HG03442 (cell line): ENCODE measurements around the gene EIF4G2.
"Not testable (repeated sequence)": the region's sequence is repeated elsewhere in the genome, so short reads cannot be mapped to it uniquely, and the experiment has no call there.

Experiments used
- ATAC-seq: cut with Tn5 transposase; IDR thresholded peaks from one replicate; pipeline ENCODE4 v1.9.1; 2021; ENCODE audit warnings: mild to moderate bottlenecking, moderate library complexity; ENCODE audit not compliant: unreplicated experiment

Gene EIF4G2

DNA sequence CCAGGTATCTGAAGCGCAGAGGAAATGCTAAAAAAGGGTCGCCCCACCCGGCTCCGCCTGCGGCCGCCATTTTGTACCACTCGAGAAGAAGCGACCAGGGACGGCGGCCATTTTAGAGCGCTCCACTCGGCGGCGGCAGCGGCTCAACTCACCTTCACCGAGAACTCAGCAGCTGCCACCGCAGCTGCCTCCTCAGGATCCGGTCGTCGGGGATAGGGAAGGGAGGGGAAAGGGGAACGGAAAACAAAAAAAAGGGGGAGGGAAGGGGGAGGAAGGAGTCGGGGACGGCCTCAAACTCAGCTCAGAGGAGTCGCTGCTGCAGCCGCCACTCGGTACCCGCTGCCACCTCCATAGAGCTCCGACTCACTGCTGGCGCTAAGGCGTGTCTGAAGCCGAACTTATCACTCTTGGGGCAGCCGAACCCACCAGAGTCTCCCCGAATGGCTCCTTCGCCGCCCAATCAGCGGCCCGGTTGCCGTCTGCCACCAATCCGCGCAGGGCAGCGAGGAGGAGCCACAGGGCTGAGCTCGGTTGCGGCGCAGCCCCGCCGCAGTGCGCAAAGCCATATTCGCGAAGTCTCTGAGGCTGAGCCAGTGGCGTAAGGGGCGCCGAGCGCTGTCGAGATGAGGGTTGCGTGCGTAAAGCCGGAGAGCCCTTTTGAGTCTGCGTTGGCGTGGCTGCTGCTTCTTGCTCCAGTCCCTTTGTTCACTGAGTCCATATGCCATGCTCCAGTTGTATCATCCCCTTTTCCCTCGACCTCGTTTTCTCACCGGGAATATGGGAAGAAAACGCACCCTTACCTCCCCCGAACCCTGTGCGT, at the start of gene EIF4G2:
EIF4G2 (minus strand) TSS at position 374 of the 820 bp plus-strand sequence.
- ATAC-seq = peak; percentile 88

DNA sequence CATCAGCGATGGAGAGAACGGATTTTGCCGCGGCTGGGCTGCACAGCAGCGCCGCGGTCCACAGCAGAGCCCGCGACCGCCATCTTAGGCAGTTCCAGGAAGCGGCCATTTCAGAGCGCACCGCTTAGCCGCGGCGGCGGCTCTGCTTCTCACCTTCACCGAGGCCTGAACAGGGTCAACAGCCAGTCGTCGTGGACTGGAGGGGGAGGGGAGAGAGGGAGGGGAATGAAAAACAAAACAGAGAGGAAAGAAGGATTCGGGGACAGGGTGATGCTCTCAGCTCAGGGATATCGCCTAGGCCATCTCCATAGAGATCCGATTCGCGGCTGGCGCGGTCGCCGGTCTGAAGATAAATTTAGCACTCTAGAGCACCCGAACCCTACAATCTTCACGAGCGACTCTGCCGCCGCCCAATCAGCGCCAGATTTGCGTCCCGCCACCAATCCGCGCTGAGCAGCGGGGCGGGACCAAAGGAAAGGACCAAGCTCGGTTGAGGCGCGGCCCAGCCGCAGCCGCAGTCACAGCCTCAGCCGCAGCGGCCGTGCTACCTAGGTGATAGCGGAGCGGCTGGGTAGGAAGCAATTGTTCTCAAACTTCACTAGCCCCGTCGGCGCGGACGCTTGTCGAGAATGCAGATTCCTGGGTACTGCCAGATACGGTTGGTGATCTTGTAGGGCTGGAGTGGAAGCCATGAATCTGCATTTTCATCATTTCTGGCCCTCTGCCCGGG, 49.1 kb upstream of the EIF4G2 start, which contains the start of gene ZBED5:
ZBED5 (minus strand) TSS at position 345 of the 730 bp plus-strand sequence. CDS start 3,108 bp downstream, outside the sequence.
- ATAC-seq = peak; percentile 94

GRCh38 chr11:10857459-10857708, 48.7 kb upstream of the EIF4G2 start:
- peak; percentile 1 for ATAC-seq

- no peak for ATAC-seq
Observed at GRCh38 chr11:10856689-10857458, 48.1 kb upstream of the EIF4G2 start.

- ATAC-seq = no peak
Observed at GRCh38 chr11:10855295-10855694, 46.6 kb upstream of the EIF4G2 start.

GRCh38 chr11:10847960-10848860, 39.5 kb upstream of the EIF4G2 start:
- no peak for ATAC-seq

GRCh38 chr11:10846660-10847059, 37.9 kb upstream of the EIF4G2 start:
- ATAC-seq = no peak

DNA sequence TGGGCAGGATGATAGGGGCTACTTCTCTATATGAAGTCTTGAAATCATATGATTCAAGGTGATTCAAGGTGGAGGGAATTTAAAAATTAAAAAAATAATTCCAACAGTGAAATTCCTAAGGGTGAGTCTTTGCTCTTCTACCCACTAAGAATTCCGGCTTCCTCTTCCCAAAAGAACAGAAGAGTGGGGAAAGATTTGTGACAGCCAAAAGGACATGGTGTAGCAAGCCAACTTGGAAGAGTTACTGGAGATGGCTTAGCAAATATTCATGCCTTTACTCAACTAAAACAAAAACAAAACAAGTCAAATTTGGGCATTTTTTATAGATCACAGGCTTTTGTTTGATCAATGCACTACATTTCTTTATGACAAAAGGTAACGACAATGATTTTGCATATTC, 36.9 kb upstream of the EIF4G2 start:
- ATAC-seq = no peak

- ATAC-seq = no peak
Observed at GRCh38 chr11:10844796-10845195, 36.1 kb upstream of the EIF4G2 start.

- ATAC-seq = no peak
Observed at GRCh38 chr11:10844356-10844755, 35.6 kb upstream of the EIF4G2 start.

DNA sequence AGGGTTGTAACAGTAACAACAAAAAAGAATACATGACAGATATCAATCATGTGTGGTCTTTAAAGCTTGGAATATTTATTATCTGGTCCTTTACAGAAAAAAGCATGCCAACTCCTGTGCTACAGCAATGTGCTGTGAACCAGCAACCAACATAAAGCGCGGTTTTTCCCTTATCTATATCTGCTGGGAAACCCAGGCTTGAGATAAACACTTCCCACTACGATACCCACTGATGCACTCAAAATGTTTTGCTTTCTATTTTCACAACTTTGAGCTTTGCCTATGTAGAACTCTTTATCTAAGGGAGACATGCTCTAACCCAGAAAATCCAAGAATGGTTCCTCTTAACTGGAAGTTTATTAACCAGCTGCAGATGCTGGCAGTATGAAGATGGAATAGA, 30.2 kb upstream of the EIF4G2 start:
- ATAC-seq = no peak

DNA sequence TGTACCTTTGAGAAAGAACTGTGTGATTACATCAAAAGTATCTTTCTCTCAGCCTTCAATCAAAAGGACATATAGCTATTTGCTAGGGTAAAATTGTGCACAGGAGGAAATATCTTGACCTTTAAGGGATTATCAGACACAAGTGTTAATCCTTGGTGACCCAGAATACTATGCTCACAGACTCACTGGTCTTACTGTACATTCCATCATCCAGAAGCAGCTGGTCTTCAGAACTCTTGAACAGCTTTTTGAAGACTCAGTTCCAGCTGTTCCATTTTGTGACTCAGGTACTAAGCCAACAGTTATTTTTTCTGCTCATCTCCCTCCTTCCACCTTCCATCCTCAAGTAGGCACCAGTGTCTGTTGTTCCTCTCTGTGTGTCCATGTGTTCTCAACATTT, 29.4 kb upstream of the EIF4G2 start:
- ATAC-seq = no peak

DNA sequence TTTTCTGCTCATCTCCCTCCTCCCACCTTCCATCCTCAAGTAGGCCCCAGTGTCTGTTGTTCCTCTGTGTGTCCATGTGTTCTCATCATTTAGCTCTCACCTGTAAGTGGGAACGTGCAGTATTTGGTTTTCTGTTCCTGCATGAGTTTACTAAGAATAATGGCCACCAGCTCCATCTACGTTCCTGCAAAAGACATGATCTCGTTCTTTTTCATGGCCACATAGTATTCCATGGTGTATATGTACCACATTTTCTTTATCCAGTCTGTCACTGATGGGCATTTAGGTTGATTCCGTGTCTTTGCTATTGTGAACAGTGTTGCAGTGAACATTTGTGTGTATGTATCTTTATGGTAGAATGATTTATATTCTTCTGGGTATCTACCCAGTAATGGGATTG, 28.2 kb upstream of the EIF4G2 start:
- not testable (repeated sequence) for ATAC-seq

DNA sequence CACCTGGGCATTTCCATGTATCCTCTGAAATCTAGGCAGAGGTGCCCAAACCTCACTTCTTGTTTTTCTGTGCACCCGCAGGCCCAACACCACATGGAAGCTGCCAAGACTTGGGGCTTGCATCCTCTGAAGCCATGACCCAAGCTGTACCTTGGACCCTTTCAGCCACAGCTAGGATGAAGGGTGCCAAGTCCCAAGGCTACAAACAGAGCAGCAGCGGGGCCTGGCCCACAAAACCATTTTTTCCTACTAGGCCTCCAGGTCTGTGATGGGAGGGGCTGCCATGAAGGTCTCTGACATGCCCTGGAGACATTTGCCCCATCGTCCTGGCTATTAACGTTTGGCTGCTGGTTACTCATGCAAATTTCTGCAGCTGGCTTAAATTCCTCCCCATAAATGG, 20.4 kb upstream of the EIF4G2 start:
- ATAC-seq = no peak

GRCh38 chr11:10828402-10828801, 19.7 kb upstream of the EIF4G2 start:
- no peak for ATAC-seq

GRCh38 chr11:10824888-10825287, 16.2 kb upstream of the EIF4G2 start:
- peak; percentile 66 for ATAC-seq

GRCh38 chr11:10823152-10823579, 14.4 kb upstream of the EIF4G2 start:
- ATAC-seq = no peak

GRCh38 chr11:10822491-10822890, 13.8 kb upstream of the EIF4G2 start:
- not testable (repeated sequence) for ATAC-seq

- no peak for ATAC-seq
Observed at GRCh38 chr11:10818594-10818993, 9.9 kb upstream of the EIF4G2 start.

- ATAC-seq = no peak
Observed at GRCh38 chr11:10813945-10814344, 5.2 kb upstream of the EIF4G2 start.
